KMS-11 (cell line): Measurements from ENCODE around the gene ANO7.

Source experiments
- H2AFZ ChIP-seq: fragments of 200-600 bp; sonication (generic); 2 replicates; pipeline ENCODE4 v1.6.1; 2016; ENCODE audit warnings: antibody characterized with exemption, mixed run types, low read depth
- H3K27ac ChIP-seq: fragments of 200-600 bp; sonication (generic); 2 replicates; pipeline ENCODE4 v1.6.1; 2016; ENCODE audit warnings: mild to moderate bottlenecking, mixed run types
- H3K27me3 ChIP-seq: fragments of 200-600 bp; sonication (generic); 2 replicates; pipeline ENCODE4 v1.6.1; 2017; ENCODE audit warnings: mild to moderate bottlenecking, low read depth, mixed run types, moderate library complexity; ENCODE audit not compliant: insufficient read depth
- H3K36me3 ChIP-seq: fragments of 200-600 bp; sonication (generic); 2 replicates; pipeline ENCODE4 v1.6.1; 2017; ENCODE audit warnings: mild to moderate bottlenecking, mixed run types; ENCODE audit not compliant: insufficient read depth
- H3K4me1 ChIP-seq: fragments of 200-600 bp; sonication (generic); 2 replicates; pipeline ENCODE4 v1.6.1; 2016; ENCODE audit warnings: mild to moderate bottlenecking, low read depth, mixed run types; ENCODE audit not compliant: poor library complexity, severe bottlenecking
- H3K4me2 ChIP-seq: fragments of 200-600 bp; sonication (generic); 2 replicates; pipeline ENCODE4 v1.7.0; 2016; ENCODE audit warnings: mild to moderate bottlenecking, mixed run types
- H3K4me3 ChIP-seq: fragments of 200-600 bp; sonication (generic); IDR thresholded peaks from 2 replicates; pipeline ENCODE4 v1.6.1; 2017; ENCODE audit warnings: low read depth, low read length, mixed read lengths; ENCODE audit not compliant: insufficient read depth
- H3K79me2 ChIP-seq: fragments of 200-600 bp; sonication (generic); 2 replicates; pipeline ENCODE4 v1.6.1; 2016; ENCODE audit warnings: low read depth, mixed run types; ENCODE audit not compliant: insufficient read depth
- H3K9ac ChIP-seq: fragments of 200-600 bp; sonication (generic); 2 replicates; pipeline ENCODE4 v1.6.1; 2016; ENCODE audit warnings: mild to moderate bottlenecking, mixed run types
- H4K20me1 ChIP-seq: fragments of 200-600 bp; sonication (generic); 2 replicates; pipeline ENCODE4 v1.6.1; 2016; ENCODE audit warnings: mild to moderate bottlenecking, mixed run types; ENCODE audit not compliant: insufficient read depth
- CTCF ChIP-seq: fragments of 200-600 bp; sonication (generic); conservative IDR thresholded peaks from 2 replicates; pipeline ENCODE4 v1.6.1; 2017; ENCODE audit warnings: low read depth, mild to moderate bottlenecking, antibody characterized with exemption, low read length, moderate library complexity, mixed read lengths

ANO7 gene

GRCh38 chr2:241229563-241230401, 41.3 kb downstream of the ANO7 start:
- H3K36me3 ChIP-seq, result peaks cover 6% of the 10 kb centered on the region; the same call in 1 of the 2 replicates
- H3K4me2 ChIP-seq, result no peak overlapping the region
- no peak overlapping the region for H3K27ac ChIP-seq

DNA sequence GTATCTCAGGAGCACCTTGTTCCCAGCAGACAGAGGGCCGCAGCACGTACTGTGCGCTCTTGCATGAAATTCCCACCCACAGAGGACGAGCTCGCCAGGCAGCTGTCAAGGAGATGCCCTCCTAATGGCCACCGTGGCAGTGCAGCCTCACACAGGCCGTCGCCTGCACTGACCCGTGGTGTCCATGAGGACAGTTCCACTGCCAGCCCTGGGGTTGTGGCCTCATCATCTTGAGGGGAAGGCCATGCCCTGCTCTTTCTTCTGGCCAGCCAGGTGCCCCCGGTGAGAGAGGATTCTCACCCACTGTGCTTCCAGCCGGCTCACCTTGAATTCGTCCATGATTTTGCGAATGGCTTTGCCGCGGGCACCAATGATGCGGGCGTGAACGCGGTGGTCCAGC, 42.0 kb downstream of the ANO7 start:
- Histone ChIP-seq H4K20me1 (no peaks in the 10 kb centered on the region), H3K4me1 (no peaks in the 10 kb centered on the region), H3K27ac (no peak overlapping the region), H3K4me2 (no peak overlapping the region), H3K27me3 (no peaks in the 10 kb centered on the region), H3K36me3 (peaks cover 6% of the 10 kb centered on the region; the same call in 1 of the 2 replicates), H3K79me2 (no peaks in the 10 kb centered on the region), H3K4me3 (no peak overlapping the region), H2AFZ (no peak overlapping the region), H3K9ac (no peak overlapping the region)
- no peak for TF ChIP-seq CTCF

More at GRCh38 chr2:241229563-241230401, 41.3 kb downstream of the ANO7 start:
- Histone ChIP-seq H3K4me3 (no peak overlapping the region), H2AFZ (no peak overlapping the region), H3K79me2 (no peaks in the 10 kb centered on the region), H3K4me1 (no peaks in the 10 kb centered on the region), H4K20me1 (no peaks in the 10 kb centered on the region), H3K9ac (no peak overlapping the region), H3K27me3 (no peaks in the 10 kb centered on the region)
- TF ChIP-seq CTCF, result no peak

DNA sequence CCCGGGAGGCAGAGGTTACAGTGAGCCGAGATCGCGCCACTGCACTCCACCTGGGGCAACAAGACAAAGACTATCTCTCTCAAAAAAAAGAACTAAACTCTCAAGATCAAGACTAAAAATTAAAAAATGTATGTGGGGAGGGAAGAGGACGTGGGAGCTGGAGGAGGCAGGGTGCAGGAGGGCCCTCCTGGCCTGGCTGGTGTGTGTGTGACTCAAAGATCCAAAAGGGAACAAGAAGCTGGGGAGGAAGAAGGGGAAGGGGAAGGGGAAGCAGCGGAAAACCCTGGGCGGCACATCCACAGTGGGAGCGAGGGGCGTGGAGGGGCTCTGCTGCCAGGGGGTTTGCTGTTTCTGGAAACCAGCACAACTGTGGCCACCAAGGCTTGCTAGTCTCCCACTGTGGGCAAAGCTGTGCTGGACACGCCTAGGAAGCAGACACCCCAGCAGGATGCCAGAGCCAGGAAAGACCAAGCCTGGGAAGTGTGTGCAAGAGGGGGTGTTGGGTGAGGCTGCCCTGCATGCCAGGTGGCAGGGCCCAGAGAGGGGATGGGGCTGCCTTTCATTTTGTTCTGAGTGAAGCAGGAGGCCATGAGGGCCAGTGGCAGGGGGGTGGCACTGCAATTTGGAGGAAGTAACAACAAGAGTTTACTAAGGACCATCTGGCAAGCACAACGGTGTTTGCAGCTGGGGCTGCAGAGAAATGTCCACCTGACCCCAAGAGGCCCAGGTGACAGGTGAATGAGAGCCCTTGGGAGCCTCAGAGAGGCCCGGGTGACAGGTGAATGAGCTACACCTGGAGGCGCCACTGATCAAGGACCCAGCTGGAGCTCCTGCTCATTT, 44.5 kb downstream of the ANO7 start:
- Histone ChIP-seq H4K20me1 (no peaks in the 10 kb centered on the region), H3K9ac (no peak overlapping the region), H2AFZ (no peak overlapping the region), H3K79me2 (no peaks in the 10 kb centered on the region), H3K27me3 (no peaks in the 10 kb centered on the region), H3K27ac (no peak overlapping the region), H3K4me1 (no peaks in the 10 kb centered on the region), H3K4me3 (no peak overlapping the region), H3K36me3 (peaks cover 11% of the 10 kb centered on the region; the same call in 1 of the 2 replicates), H3K4me2 (no peak overlapping the region)
- TF ChIP-seq CTCF, result no peak

- Histone ChIP-seq H3K4me2 (no peak overlapping the region), H2AFZ (no peak overlapping the region), H3K36me3 (peaks cover 15% of the 10 kb centered on the region; the same call in 1 of the 2 replicates), H3K27me3 (no peaks in the 10 kb centered on the region), H3K9ac (no peak overlapping the region), H4K20me1 (no peaks in the 10 kb centered on the region), H3K27ac (no peak overlapping the region), H3K4me3 (no peak overlapping the region), H3K4me1 (no peaks in the 10 kb centered on the region), H3K79me2 (no peaks in the 10 kb centered on the region)
- no peak for TF ChIP-seq CTCF
These were observed 45.8 kb downstream of the ANO7 start for GRCh38 chr2:241234066-241234790.
